Mammary epithelial cell (primary cell): Measurements from ENCODE around the gene MAML1.

Experiments used
- EZH2 ChIP-seq: IDR thresholded peaks from 2 replicates; pipeline ENCODE4 v1.6.1; 2012; ENCODE audit warnings: low read length, inconsistent platforms, borderline replicate concordance
- TF ChIP-seq, protein P1 (sequence below), 2 donors: IDR thresholded peaks in 1 of 2; conservative IDR thresholded peaks in 1 of 2; 2 replicates each; pipeline ENCODE4 v1.5.1; 2011 to 2012; ENCODE audit warnings: inconsistent platforms in 2 of 2, low read length in 2 of 2, mild to moderate bottlenecking in 2 of 2, control low read depth in 1 of 2, low read depth in 1 of 2; ENCODE audit not compliant: insufficient read depth in 1 of 2; ENCODE audit errors: extremely low read depth in 1 of 2

DNA sequence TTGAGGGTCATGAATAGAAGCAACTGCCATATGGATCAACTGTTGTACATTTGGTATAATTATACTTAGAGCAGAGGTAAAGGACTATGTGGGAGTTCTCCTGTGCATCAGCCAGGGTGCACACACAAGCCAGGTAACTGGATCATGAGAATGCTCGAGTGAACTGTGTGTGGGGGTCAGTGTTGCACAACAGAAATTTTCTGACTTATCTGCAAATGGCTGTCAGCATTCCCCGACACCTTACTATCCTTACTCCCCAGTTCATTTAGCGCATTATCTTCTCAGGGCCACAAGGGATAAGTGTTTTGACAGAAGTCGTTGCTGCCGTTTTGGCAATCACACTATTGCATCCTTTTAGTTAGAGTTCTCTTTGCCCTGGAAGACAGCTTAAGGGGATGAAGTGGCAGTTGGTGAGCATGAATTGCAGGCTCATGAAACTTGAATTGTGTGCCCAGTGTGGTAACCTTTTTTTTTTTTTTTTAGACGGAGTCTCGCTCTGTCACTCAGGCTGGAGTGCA lies 32.2 kb upstream of the MAML1 start:
- TF ChIP-seq, protein P1, sequence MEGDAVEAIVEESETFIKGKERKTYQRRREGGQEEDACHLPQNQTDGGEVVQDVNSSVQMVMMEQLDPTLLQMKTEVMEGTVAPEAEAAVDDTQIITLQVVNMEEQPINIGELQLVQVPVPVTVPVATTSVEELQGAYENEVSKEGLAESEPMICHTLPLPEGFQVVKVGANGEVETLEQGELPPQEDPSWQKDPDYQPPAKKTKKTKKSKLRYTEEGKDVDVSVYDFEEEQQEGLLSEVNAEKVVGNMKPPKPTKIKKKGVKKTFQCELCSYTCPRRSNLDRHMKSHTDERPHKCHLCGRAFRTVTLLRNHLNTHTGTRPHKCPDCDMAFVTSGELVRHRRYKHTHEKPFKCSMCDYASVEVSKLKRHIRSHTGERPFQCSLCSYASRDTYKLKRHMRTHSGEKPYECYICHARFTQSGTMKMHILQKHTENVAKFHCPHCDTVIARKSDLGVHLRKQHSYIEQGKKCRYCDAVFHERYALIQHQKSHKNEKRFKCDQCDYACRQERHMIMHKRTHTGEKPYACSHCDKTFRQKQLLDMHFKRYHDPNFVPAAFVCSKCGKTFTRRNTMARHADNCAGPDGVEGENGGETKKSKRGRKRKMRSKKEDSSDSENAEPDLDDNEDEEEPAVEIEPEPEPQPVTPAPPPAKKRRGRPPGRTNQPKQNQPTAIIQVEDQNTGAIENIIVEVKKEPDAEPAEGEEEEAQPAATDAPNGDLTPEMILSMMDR (conservative IDR thresholded peaks at IDR 0.05 in 1 of 2, IDR thresholded peaks at IDR 0.05 in 1 of 2; ENCODE audit: extremely low read depth in 1 of 2, insufficient read depth in 1 of 2, low read depth in 1 of 2, low read length in 2 of 2), result no peak
- TF ChIP-seq EZH2, result no peak
